HG03439 (cell line): ENCODE measurements around the gene PCBP3.
"Not testable (repeated sequence)": the region's sequence is repeated elsewhere in the genome, so short reads cannot be mapped to it uniquely, and the experiment has no call there.

Experiments used
- ATAC-seq: cut with Tn5 transposase; IDR thresholded peaks from one replicate; pipeline ENCODE4 v1.9.1; 2021; ENCODE audit warnings: mild to moderate bottlenecking, moderate library complexity; ENCODE audit not compliant: unreplicated experiment

PCBP3 gene

DNA sequence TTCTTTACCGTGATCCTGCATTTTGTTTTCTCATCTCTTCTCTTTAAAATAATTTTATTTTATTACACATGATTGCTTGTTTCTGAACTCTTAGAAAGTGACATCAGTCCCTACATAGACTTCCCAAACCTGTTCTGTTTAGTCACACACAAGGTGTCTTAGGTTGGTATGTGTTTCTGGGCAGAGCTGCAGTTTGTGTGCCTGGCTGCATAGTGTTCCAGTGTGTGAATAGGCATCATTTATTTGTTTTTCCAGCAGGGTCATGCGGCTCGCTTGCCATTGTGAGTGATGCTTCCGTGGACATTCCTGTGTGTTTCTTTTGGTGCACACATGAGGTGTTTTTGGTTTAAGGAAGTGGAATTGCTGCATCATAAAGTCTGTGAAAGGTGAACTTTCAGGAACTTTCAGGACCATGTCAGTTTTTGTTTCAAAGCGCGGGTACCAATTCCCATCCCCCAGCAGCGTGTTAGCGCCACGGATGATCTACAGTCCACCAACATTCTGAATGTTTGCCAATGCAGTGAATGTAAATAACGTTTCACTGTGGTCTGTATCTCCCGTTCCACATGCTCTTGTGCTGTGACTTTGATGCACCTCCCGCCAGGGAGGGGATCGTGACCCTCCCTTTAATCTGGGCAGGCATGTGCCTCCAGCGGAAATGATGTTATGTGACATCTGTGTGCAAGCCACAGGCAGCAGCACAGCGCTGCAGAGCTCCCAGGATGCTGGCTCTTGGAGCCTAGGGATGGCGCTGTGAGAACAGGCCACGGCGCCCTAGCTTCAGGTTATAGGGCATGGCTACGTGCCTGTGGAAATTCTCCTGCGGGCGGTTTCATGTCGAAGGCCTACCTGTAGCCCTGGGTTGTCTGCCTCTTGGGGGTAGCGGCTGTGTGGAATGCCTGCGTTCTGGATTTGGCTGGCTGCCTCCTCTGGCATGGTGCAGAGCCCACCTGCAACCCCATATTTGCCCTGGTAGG lies 193.5 kb downstream of the PCBP3 start:
- ATAC-seq = no peak

DNA sequence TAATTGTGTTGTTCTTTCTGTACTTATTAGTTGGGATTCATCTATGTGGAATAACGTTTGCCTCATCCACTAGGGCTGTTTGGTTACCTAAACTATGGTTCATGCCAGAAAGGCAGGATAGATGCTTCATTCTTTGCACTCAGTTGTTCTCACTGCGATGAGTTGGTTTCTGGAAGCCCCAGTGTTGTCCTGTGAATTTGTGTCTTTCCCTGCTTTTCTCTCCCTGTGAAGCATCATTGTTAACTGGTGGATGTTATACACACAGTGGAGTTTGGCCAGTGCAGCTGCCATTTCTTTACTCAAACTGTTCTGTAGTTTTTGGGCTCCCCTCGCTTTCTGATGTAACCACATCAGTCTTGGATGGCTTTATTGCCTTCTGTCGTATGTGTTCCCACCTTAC lies 194.4 kb downstream of the PCBP3 start:
- no peak for ATAC-seq

DNA sequence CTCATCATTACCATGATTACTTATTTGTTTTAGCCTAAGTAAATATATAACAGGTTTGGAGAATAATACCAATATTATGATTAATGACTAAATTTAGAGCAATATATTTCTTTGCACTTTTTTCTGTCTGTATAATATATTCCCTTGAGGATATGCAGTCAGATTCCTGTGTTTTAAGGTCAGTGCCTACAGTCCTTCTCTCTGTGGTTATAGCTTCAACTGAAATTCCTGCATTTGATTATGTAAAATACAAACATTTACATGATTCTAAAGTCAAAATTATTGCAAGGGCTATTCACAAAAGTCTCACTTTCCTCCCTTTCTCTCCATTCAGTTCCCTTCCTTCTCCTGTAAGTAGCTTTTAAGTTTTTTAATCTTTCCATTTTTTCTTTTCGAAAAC lies 195.1 kb downstream of the PCBP3 start:
- ATAC-seq = no peak

DNA sequence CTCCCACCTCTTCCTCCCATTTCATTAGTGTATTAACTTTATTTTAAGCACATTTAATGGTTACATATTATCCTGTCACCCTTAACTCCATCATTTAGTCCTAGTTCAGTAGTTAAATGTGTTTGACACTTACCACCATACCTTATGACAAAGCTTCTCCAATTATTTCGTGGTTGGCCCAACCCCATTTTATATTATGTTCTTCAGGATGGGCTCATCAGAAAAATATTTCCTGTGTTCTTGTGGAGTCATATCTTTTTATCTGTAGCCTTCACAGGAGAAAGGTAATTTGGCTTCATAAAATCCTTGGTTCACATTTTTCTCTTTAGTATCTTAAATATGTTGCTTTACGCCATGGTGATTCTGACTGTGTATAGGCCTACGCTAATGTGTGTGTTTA lies 195.7 kb downstream of the PCBP3 start:
- no peak for ATAC-seq

DNA sequence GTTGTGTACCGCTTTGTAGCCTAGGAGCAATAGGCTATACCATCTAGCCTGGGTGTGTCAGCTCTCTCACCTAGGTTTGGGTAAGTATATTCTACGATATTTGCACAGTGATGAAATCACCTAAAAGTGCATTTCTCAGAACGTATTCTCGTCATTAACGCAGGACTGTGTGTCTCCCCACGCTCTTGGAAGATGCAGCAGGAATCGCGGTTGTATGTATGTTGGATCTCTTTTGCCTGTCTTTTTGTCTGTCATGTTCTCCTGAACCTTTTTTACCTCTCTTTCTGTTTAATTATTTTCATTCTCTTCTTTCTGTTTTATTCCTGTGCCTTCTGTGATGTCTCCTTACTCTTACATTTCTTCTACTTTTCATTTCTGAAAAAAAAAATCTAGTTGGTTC lies 197.5 kb downstream of the PCBP3 start:
- ATAC-seq = no peak

DNA sequence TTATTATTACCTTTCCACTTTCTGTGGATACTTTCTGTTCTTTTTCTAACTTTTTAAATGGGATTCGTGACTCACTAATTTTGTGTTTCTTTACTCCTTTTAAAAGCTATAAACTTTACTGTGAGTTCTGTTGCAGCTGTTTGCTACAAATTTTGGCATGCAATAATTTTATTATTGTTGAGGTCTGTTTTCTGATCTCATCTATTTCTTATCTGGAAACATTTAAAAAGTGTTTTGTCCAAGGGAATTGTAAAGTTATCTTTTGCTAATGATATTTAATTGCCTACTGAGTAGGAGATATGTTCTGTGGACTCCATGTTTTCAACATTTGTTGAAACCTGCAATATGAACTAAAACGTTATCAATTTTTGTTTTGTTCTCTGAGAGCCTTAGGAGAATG lies 199.9 kb downstream of the PCBP3 start:
- ATAC-seq = no peak

DNA sequence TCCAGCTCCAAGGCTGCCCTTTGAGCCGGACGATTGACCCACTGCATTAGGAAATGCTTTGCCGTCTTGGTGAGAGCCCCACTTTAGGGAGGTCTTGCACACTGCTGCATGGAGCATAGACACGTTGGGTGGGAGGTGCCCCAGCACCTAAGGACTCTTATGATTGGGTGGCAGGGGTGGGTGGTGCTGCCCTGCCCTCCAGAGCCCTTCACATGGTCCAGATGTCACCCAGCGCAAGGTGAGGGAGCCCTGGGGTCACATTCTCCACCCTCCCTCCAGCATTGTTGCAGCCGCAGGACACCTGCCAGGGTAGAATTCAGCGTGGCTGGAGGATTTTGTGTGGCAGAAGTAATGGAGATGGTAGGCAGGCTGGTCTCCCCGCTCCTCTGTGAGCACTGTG lies 200.7 kb downstream of the PCBP3 start:
- ATAC-seq = no peak

DNA sequence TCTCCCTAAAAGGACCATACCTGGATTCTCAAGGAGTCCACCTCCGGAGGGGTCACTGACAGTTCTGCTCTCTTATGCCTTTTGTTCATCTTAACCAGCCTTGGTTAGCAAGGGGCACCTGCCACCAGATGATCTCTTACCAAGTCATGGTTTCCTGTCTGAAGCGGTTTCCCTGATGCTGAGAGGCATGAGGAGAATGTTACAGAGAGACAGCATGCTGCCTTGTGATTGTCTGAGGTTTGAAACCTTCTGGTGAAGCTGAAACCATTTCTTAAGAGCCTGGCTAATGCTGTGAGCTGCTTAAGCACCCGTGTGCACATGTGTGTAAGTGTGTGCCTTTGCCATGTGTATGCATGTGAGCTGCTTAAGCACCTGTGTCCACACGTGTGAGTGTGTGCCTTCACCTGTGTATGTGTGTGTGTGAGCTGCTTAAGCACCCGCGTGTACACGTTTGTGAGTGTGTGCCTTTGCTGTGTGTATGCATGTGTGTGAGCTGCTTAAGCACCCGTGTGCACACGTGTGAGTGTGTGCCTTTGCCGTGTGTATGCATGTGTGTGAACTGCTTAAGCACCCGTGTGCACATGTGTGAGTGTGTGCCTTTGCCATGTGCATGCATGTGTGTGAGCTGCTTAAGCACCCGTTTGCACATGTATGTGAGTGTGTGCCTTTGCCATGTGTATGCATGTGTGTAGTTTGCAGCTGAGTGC lies 201.7 kb downstream of the PCBP3 start:
- ATAC-seq = no peak

DNA sequence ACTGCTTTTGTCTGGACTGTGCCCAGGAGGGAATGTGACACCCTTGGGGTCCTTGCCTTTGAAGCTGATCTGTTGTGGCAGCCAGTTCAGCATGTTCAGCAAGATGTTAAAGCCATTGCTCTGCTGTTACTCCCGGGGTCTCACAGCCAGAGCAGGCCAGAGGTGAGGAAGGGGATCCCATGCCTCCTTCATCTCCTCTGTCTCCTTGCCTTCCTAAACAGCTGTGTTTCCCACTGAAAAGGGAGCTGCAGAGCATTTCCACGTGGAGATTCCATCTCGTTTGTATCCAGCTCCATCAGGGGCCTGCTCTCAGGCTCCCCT lies 202.2 kb downstream of the PCBP3 start:
- ATAC-seq = no peak

DNA sequence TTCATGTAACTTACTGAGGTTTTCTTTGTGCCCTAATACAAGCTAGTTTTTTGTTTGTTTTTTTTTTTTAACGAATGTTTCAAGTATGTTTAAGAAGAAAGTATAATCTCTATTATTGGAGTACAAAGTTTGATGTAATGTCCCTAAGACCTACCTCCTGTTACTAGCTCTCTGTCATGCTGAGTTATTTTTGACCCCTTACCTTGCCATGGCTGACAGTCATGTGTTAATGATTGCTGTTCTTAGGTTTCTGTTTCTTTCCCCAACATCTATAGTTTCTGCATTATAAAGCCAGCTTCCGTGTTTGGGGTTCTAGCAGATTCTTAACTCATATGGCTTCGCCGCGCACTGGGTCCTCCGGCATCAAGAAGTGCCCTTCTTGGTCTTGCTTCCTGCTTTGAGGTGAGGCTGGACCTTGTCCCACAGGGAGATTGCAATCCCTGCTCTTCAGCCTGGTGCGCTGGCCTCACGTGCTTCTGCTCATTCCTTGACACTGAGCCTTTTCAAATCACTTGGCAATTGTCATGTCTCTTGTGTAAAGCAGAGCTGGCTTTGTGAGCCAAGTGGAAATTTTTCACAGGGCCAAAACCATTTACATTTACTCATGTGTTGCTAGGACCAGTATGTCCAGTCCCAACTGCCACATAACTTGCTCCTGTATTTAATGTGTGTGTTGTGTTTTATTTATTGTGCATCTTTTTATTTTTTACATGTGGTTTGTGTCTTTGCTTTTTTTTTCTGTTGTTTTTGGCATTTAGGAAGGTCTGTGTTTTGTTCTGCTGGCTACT lies 203.0 kb downstream of the PCBP3 start:
- ATAC-seq = no peak

DNA sequence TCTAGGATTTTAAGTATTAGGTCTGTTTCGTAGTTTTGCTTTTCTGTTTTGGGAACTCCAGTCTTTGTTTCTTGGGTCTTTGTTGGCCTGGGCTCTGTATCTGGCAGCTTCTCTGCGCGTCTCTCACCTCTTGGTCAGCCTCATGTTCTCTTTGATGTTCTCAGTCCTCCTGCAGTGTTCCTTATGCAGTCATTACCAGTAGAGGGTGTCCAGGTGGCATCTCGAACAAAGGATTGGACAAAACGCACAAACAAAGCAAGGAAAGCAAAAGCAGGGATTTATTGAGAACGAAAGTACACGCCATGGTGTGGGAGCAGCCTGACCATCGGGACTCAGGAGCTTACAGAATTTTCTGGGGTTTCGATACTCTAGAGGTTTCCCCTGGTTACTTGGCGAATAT lies 204.3 kb downstream of the PCBP3 start:
- ATAC-seq = no peak

DNA sequence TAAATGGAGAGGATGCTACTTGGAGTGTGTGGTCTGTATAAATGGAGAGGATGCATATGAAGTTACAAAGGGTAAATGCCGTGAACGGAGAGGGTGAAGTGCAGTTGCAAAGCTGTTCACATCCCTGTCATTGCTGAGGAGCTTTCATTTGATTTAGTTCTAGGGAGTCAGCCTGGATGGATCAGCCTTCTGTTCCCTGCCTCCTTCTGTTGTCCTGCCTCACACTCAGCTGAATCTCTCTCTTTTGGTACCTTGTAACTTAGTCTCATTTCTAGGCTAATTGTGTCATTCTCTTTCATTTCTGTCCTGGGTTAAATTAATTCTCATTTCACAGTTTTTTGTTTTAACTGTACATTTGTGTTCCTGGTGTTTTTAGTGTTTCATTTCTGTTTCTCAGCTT lies 204.8 kb downstream of the PCBP3 start:
- ATAC-seq = no peak

DNA sequence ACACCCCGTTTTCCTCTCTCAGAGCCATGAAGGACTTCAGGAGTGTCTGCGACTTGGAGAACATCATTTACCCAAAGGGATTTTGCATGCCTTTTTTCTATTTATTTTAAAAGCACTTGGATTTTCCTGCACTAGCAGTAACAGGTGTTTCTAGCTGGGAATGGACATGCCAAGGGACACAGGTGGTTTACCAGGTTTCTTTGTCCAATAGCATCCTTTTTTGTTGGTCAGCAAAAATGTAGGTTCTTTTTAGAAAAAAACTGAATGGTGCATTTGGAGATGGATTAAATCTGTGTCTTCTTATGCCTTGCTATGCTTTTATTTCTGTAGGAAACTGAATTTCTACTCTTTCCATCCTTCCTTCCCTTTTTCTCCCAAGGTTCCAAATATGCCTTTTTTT lies 205.3 kb downstream of the PCBP3 start:
- no peak for ATAC-seq

DNA sequence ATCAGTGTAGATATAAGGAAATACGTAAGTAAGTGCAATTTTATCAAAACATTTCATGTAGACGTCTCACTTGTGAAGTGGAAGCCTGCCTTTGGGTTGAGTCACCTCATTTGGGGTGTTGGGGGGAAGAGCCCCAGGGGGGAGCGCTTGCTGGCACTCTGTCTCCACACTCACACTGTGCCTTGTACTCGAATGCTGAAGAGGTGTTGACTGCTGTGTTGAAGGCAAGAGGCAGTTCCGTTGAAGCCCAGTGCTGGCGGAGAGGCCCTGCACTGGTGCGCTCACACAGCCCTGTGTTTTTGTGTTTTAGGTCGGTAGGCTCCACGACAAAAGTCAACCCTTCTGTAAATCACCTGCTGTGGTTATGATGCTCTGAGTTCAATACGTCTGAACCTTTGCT lies 206.1 kb downstream of the PCBP3 start:
- no peak for ATAC-seq

DNA sequence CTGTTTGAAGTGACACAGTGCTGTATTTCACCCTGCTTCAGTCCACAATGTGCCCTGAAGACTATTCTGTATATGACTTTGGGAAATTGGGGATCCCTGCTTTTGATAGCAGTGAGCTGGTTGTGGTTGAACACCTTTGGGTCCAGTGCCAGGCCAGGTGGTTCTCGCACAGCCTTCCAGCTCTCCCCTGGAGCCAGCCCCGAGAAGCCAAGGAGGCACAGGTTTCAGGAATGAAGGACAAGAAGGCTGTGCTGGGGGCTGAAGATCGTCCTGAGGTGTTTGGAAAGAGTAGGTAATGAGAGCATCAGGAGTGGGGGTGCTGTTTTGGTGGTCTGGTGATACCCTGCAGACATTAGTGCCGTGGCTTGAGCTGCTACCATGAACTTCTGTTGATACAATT lies 206.7 kb downstream of the PCBP3 start:
- ATAC-seq = no peak

DNA sequence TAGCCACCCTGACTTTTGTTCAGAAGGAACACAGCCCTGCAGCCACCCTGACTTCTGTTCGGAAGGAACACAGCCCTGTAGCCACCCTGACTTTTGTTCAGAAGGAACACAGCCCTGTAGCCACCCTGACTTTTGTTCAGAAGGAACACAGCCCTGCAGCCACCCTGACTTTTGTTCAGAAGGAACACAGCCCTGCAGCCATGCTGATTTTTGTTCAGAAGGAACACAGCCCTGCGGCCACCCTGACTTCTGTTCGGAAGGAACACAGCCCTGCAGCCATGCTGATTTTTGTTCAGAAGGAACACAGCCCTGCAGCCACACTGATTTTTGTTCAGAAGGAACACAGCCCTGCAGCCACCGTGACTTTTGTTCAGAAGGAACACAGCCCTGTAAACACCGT lies 208.9 kb downstream of the PCBP3 start:
- ATAC-seq = not testable (repeated sequence)

DNA sequence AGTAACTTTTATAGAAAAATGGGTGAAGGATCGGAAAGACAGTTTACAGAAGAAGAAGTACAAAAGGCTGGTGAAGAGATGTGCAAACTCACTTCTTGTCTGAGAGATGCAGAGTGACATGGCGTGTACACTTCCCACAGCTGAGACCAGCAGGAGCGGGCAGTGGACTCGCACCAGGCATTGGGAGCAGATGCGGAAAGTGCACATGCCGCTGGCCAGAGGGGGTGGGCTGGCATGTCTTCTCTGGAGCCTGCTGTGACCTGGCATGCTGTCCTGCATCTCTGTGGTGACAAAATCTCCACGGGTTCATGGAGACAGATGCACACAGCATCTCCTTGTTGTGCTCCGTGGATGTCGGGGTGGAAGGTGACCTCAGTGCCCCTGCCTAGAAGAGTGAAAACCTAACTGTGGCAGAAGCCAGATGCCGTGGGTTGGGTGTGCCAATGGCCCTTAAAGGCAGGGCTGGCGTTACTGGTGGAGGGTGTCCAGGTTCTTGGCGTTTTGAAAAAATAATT lies 209.4 kb downstream of the PCBP3 start:
- ATAC-seq = no peak

DNA sequence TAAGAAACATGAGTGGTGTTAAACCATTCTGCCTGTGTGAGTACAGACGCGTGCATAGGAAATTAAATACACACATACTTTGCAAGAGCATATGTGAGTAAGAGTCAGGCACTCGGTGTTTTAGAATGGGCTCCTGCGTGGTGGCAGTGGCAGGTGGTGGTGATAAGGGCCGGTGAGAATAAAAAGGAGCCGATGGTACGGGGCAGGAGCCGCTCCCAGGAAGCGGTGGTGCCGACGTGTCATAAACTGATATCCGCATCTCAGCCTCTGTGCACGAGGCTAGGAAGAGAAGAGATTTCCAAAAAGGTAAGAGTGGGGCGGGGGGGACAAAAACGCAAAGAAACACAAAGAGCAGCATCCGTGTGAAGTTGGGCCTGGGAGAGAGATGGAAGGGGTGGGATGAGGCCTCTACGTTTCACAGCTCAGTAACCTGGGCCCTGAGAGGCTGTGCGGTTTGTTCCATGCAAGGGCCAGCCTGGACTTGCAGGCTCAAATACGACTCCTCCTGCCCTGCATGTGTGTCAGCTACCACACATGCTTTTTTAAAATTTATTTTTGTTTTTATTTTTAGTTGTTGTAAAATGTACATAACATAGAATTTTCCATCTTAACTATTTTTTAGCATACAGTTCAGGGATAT lies 210.3 kb downstream of the PCBP3 start:
- no peak for ATAC-seq

DNA sequence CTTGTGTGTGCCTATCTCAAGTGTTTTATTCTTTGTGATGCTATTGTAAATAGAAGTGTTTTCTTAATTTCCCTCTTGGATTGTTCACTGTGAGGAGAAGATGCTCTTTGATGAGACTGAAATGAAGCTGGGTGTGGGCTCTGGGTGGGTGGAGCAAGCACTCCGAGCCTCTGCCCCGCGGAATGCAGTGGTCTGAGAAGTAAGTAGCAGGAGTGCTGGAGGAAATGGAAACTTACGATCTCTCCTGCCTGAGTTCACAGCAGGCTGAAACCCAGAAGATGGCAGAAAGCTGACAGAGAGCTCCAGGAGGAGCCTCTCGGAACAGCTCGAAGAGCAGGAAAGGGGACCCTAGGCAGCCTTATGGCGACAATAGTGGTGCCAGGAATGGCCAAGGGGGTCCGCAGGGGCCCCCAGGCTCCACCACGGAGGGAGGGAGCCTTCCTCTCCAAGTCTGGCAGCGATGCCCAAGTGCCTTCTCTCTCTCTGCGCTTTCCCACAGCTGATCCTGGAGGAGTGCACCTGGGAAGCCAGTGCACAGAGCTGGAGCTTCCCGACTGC lies 211.2 kb downstream of the PCBP3 start:
- ATAC-seq = no peak

DNA sequence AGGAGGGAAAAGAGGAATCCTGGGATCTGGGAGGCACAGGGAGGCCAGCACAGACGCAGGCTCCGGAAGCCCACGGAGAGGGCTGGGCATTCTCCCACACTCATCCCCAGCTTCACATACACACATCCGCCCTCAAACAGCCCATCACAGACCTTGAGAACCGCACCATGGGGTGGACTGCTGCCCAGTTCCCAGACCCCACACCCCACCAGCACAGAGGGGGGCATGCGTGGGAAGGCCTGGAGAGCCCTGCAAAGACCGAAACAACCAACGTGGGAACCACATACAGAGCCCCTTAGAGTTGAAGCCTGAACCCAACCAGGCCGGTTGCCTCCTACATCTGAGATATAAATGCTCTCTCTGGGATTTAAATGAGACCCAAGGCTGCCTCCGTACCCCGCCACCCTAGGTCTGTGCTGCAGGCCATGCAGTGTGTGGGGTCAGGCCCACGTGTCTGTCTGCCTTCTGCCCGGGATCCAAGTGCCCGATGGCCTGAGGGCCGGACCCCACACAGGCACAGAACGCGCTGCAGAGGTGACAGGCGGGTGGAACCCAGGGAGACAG lies 211.8 kb downstream of the PCBP3 start:
- no peak for ATAC-seq
